IMR-90 (cell line): ENCODE results near the gene VEZT. TPM values are rescaled to one million over a fixed set of nuclear protein-coding genes. Genes with fewer than 3 reads are reported as not detected.

Experiments used
- ATAC-seq: fragments of 200-7000 bp; cut with Tn5 transposase; 2 replicates; pipeline ENCODE4 v1.9.1; 2020; ENCODE audit warnings: low read depth, mild to moderate bottlenecking, moderate library complexity
- BruUV-seq: library from RNA; stranded (reverse); fragments of 400-500 nt; replicated peaks from 2 replicates; lab custom pipeline; 2021; lab: Mats Ljungman, UMichigan
- CTCF ChIA-PET: fragments of 300-600 bp; formaldehyde crosslinking; extraction: SDS; loops from one replicate; lab custom pipeline; 2021; ENCODE audit warnings: antibody characterized with exemption; lab: Yijun Ruan, JAX
- POLR2A ChIA-PET: fragments of 300-600 bp; sonication (Branson Sonifier 250); formaldehyde crosslinking; loops from one replicate; lab custom pipeline; 2022; ENCODE audit warnings: antibody characterized with exemption; ENCODE audit not compliant: unreplicated experiment; lab: Charles Lee
- DNase-seq: peaks from one replicate; pipeline ENCODE4 v3.0.0; 2013
- H2AFZ ChIP-seq: replicated peaks from 2 replicates; pipeline ENCODE3; 2013; ENCODE audit warnings: low read length, mild to moderate bottlenecking; ENCODE audit not compliant: poor library complexity
- H2AK5ac ChIP-seq: 2 replicates; pipeline ENCODE4 v1.6.1; 2013; ENCODE audit warnings: low read depth, low read length, inconsistent platforms
- H2AK9ac ChIP-seq: replicated peaks from 2 replicates; pipeline ENCODE3; 2013; ENCODE audit warnings: mild to moderate bottlenecking, low read depth, low read length, moderate library complexity; ENCODE audit not compliant: poor library complexity
- H2BK120ac ChIP-seq: 2 replicates; pipeline ENCODE4 v1.6.1; 2013; ENCODE audit warnings: low read depth, low read length, inconsistent platforms
- H2BK15ac ChIP-seq: 3 replicates; pipeline ENCODE4 v1.6.1; 2013; ENCODE audit warnings: low read depth, low read length, inconsistent platforms
- H2BK20ac ChIP-seq: 2 replicates; pipeline ENCODE4 v1.6.1; 2013; ENCODE audit warnings: low read depth, mild to moderate bottlenecking, inconsistent platforms, low read length, moderate library complexity
- H2BK5ac ChIP-seq: 2 replicates; pipeline ENCODE4 v1.6.1; 2013; ENCODE audit warnings: mild to moderate bottlenecking, low read depth, low read length, inconsistent platforms; ENCODE audit not compliant: poor library complexity, severe bottlenecking
- H3K14ac ChIP-seq: replicated peaks from 2 replicates; pipeline ENCODE4 v1.6.1; 2013; ENCODE audit warnings: low read depth, low read length, inconsistent platforms
- H3K18ac ChIP-seq: 2 replicates; pipeline ENCODE4 v1.6.1; 2013; ENCODE audit warnings: low read depth, low read length, control low read depth
- H3K23ac ChIP-seq: 2 replicates; pipeline ENCODE4 v1.6.1; 2013; ENCODE audit warnings: low read depth, low read length, inconsistent platforms
- H3K27ac ChIP-seq: 2 replicates; pipeline ENCODE4 v1.5.1; 2013; ENCODE audit warnings: mild to moderate bottlenecking, control low read depth, low read length; ENCODE audit not compliant: insufficient read depth
- H3K27me3 ChIP-seq: 2 replicates; pipeline ENCODE4 v1.6.1; 2013; ENCODE audit warnings: low read length; ENCODE audit not compliant: control insufficient read depth, insufficient read depth
- H3K36me3 ChIP-seq: 2 replicates; pipeline ENCODE4 v1.6.1; 2013; ENCODE audit warnings: low read length, mixed read lengths; ENCODE audit not compliant: control insufficient read depth, insufficient read depth
- H3K4ac ChIP-seq: 2 replicates; pipeline ENCODE4 v1.6.1; 2013; ENCODE audit warnings: low read depth, low read length, inconsistent platforms
- H3K4me1 ChIP-seq: 2 replicates; pipeline ENCODE4 v1.6.1; 2013; ENCODE audit warnings: low read length, mixed read lengths; ENCODE audit not compliant: control insufficient read depth, insufficient read depth
- H3K4me2 ChIP-seq: 2 replicates; pipeline ENCODE4 v1.6.1; 2013; ENCODE audit warnings: low read depth, mild to moderate bottlenecking, control low read depth, low read length, moderate library complexity
- H3K4me3 ChIP-seq: 2 replicates; pipeline ENCODE4 v1.5.1; 2013; ENCODE audit warnings: low read depth, mild to moderate bottlenecking, control low read depth, low read length, moderate library complexity; ENCODE audit not compliant: insufficient read depth
- H3K56ac ChIP-seq: 2 replicates; pipeline ENCODE4 v1.6.1; 2013; ENCODE audit warnings: low read length, inconsistent platforms; ENCODE audit not compliant: insufficient read depth; ENCODE audit errors: extremely low read depth
- H3K79me1 ChIP-seq, 2 experiments: 2 replicates each; pipeline ENCODE4 v1.6.1; 2013; ENCODE audit warnings: low read length in 2 of 2, inconsistent platforms in 1 of 2, low read depth in 1 of 2
- H3K9ac ChIP-seq: 2 replicates; pipeline ENCODE4 v1.6.1; 2013; ENCODE audit warnings: low read depth, low read length, control low read depth
- H3K9me1 ChIP-seq: 2 replicates; pipeline ENCODE4 v1.6.1; 2013; ENCODE audit warnings: low read length, inconsistent platforms; ENCODE audit not compliant: insufficient read depth
- H3K9me3 ChIP-seq: 2 replicates; pipeline ENCODE4 v1.6.1; 2013; ENCODE audit warnings: low read length; ENCODE audit not compliant: control insufficient read depth, insufficient read depth
- H4K20me1 ChIP-seq: 2 replicates; pipeline ENCODE4 v1.6.1; 2013; ENCODE audit warnings: low read length, inconsistent platforms; ENCODE audit not compliant: insufficient read depth
- H4K5ac ChIP-seq: 2 replicates; pipeline ENCODE4 v1.6.1; 2013; ENCODE audit warnings: mild to moderate bottlenecking, low read depth, low read length, control low read depth
- H4K8ac ChIP-seq, 2 experiments: 2 replicates each; pipeline ENCODE4 v1.6.1; 2013; ENCODE audit warnings: low read depth in 2 of 2, low read length in 2 of 2, control low read depth in 1 of 2, inconsistent platforms in 1 of 2
- H4K91ac ChIP-seq: 2 replicates; pipeline ENCODE4 v1.6.1; 2013; ENCODE audit warnings: low read depth, low read length, inconsistent platforms; ENCODE audit not compliant: insufficient read depth
- BHLHE40 ChIP-seq: fragments of 150-350 bp; IDR thresholded peaks from 2 replicates; pipeline ENCODE4 v1.6.1; 2016; ENCODE audit warnings: mild to moderate bottlenecking, low read depth, low read length
- CEBPB ChIP-seq: IDR thresholded peaks from 2 replicates; pipeline ENCODE4 v1.6.1; 2012; ENCODE audit warnings: low read depth, low read length, improper control_type of control experiment
- CHD1 ChIP-seq: IDR thresholded peaks from 2 replicates; pipeline ENCODE4 v1.6.1; 2012; ENCODE audit warnings: low read depth, low read length, improper control_type of control experiment
- CTCF ChIP-seq: conservative IDR thresholded peaks from 2 replicates; pipeline ENCODE4 v1.5.1; 2012; ENCODE audit warnings: mild to moderate bottlenecking, low read depth, low read length, improper control_type of control experiment
- ELK1 ChIP-seq: fragments of 150-350 bp; IDR thresholded peaks from 2 replicates; pipeline ENCODE4 v1.6.1; 2016; ENCODE audit warnings: low read depth, mild to moderate bottlenecking, low read length, moderate library complexity, borderline replicate concordance
- FOS ChIP-seq: fragments of 150-350 bp; IDR thresholded peaks from 2 replicates; pipeline ENCODE4 v1.6.1; 2016; ENCODE audit warnings: low read depth, low read length
- MAFK ChIP-seq: IDR thresholded peaks from 2 replicates; pipeline ENCODE4 v1.6.1; 2012; ENCODE audit warnings: low read depth, low read length, improper control_type of control experiment
- MAZ ChIP-seq: IDR thresholded peaks from 2 replicates; pipeline ENCODE4 v1.6.1; 2012; ENCODE audit warnings: low read depth, mild to moderate bottlenecking, low read length, improper control_type of control experiment, moderate library complexity, borderline replicate concordance
- MXI1 ChIP-seq: IDR thresholded peaks from 2 replicates; pipeline ENCODE4 v1.6.1; 2012; ENCODE audit warnings: low read depth, mild to moderate bottlenecking, low read length, moderate library complexity, borderline replicate concordance
- NFE2L2 ChIP-seq: fragments of 150-350 bp; IDR thresholded peaks from 2 replicates; pipeline ENCODE4 v1.6.1; 2016; ENCODE audit warnings: low read depth, mild to moderate bottlenecking, low read length
- POLR2A ChIP-seq: IDR thresholded peaks from 2 replicates; pipeline ENCODE4 v1.6.1; 2012; ENCODE audit warnings: mild to moderate bottlenecking, low read depth, low read length
- RAD21 ChIP-seq: IDR thresholded peaks from 2 replicates; pipeline ENCODE4 v1.6.1; 2012; ENCODE audit warnings: low read length, improper control_type of control experiment
- RCOR1 ChIP-seq: IDR thresholded peaks from 2 replicates; pipeline ENCODE4 v1.6.1; 2012; ENCODE audit warnings: mild to moderate bottlenecking, low read length, improper control_type of control experiment; ENCODE audit not compliant: insufficient replicate concordance
- RFX5 ChIP-seq: IDR thresholded peaks from 2 replicates; pipeline ENCODE4 v1.8.0; 2012; ENCODE audit warnings: low read depth, mild to moderate bottlenecking, low read length, moderate library complexity
- SMC3 ChIP-seq: fragments of 150-350 bp; IDR thresholded peaks from 2 replicates; pipeline ENCODE4 v1.6.1; 2016; ENCODE audit warnings: low read depth, mild to moderate bottlenecking, antibody characterized with exemption, low read length, moderate library complexity
- USF2 ChIP-seq: fragments of 150-350 bp; IDR thresholded peaks from 2 replicates; pipeline ENCODE4 v1.6.1; 2017; ENCODE audit warnings: mild to moderate bottlenecking, antibody characterized with exemption, low read length, low read depth
- dilution Hi-C: fragments of 300-500 bp; cut with HindIII; formaldehyde crosslinking; loops from one replicate; pipeline ENCODE4 v1.14.3; 2018; ENCODE audit warnings: low sequenced_read_pairs; ENCODE audit not compliant: unreplicated experiment
- in situ Hi-C: fragments of 300-500 bp; cut with MboI; formaldehyde crosslinking; loops from 3 replicates; pipeline ENCODE4 v1.14.3; 2019; ENCODE audit warnings: low sequenced_read_pairs, inconsistent platforms, mixed read lengths
- intact Hi-C: fragments of 100-400 bp; cut with micrococcal nuclease; formaldehyde crosslinking; loops from 2 replicates; pipeline ENCODE4 v1.10.0; 2022
- polyA plus RNA-seq, 3 experiments: library from polyadenylated mRNA; depleted of rRNA; stranded (reverse); fragments of >200 nt; gene quantifications; 2 replicates each; pipeline ENCODE4 v1.2.3, GENCODE V29; 2012; ENCODE audit warnings: low replicate concordance in 1 of 3
- total RNA-seq: library from RNA; depleted of rRNA; stranded (reverse); fragments of >200 nt; gene quantifications from 2 replicates; pipeline ENCODE4 v1.2.3, GENCODE V29; 2012

Gene VEZT
- total and polyA plus RNA-seq, 2 of the 4 experiments (the other 2 are of a cell fraction), result 54.5 to 90.2 TPM

GRCh38 chr12:95239216-95239615 lies 21.6 kb downstream of the VEZT start:
- H2BK120ac ChIP-seq, result no peak overlapping the region
- H3K14ac ChIP-seq, result no peak overlapping the region
- H3K9me1 ChIP-seq, result peaks cover 7% of the 10 kb centered on the region
- H3K9ac ChIP-seq, result no peak overlapping the region
- in situ Hi-C loops, result no loop called here
- no peak overlapping the region for H3K18ac ChIP-seq
- no peak for ATAC-seq
- H4K91ac ChIP-seq, result no peak overlapping the region
- H3K27ac ChIP-seq, result no peak overlapping the region
- DNase-seq, result no peak
- H3K27me3 ChIP-seq, result no peaks in the 10 kb centered on the region
- no peak overlapping the region for H3K4ac ChIP-seq
- intact Hi-C loops, result no loop called here
- dilution Hi-C loops, result no loop called here
- no peak overlapping the region for H3K4me2 ChIP-seq
- no peak overlapping the region for H2AFZ ChIP-seq
- H2BK20ac ChIP-seq, result no peak overlapping the region
- H4K8ac ChIP-seq, result no peak overlapping the region
- H4K20me1 ChIP-seq, result 0 out of 2 replicates have a peak, but pooled peaks cover 4% of the 10 kb centered on the region
- H4K5ac ChIP-seq, result no peak overlapping the region
- TF ChIP-seq RCOR1, result no peak
- TF ChIP-seq CEBPB, result no peak
- no peak for TF ChIP-seq MAZ
- TF ChIP-seq POLR2A, result no peak
- TF ChIP-seq MXI1, result no peak
- TF ChIP-seq NFE2L2, result no peak
- TF ChIP-seq FOS, result no peak
- no peak for TF ChIP-seq RAD21
- no peak for TF ChIP-seq CTCF
- TF ChIP-seq BHLHE40, result no peak
- TF ChIP-seq ELK1, result no peak
- TF ChIP-seq CHD1, result no peak
- TF ChIP-seq SMC3, result no peak
- no peak for TF ChIP-seq USF2
- TF ChIP-seq MAFK, result no peak
- no peak for TF ChIP-seq RFX5
- ChIA-PET POLR2A (no interaction called here), CTCF (no interaction called here)
- BruUV-seq, result no TSS peak
- H3K36me3 ChIP-seq, result peaks cover 9% of the 10 kb centered on the region
- 0 out of 2 replicates have a peak, but pooled peaks cover 2% of the 10 kb centered on the region for H3K4me1 ChIP-seq
- H3K56ac ChIP-seq, result no peak overlapping the region
- no peaks in the 10 kb centered on the region for H3K9me3 ChIP-seq
- H3K79me1 ChIP-seq, result peaks cover 26 to 55% of the 10 kb centered on the region in 2 experiments
- no peak overlapping the region for H2AK5ac ChIP-seq
- no peak overlapping the region for H3K23ac ChIP-seq
- H2BK5ac ChIP-seq, result no peak overlapping the region
- no peak overlapping the region for H3K4me3 ChIP-seq
- H2BK15ac ChIP-seq, result no peak overlapping the region
- H2AK9ac ChIP-seq, result no peak overlapping the region
